ENCODE measurements around the gene FRMD3.
A peak's percentile ranks its signal among the peaks of the same experiment; 100 is the strongest.

Gene FRMD3

DNA sequence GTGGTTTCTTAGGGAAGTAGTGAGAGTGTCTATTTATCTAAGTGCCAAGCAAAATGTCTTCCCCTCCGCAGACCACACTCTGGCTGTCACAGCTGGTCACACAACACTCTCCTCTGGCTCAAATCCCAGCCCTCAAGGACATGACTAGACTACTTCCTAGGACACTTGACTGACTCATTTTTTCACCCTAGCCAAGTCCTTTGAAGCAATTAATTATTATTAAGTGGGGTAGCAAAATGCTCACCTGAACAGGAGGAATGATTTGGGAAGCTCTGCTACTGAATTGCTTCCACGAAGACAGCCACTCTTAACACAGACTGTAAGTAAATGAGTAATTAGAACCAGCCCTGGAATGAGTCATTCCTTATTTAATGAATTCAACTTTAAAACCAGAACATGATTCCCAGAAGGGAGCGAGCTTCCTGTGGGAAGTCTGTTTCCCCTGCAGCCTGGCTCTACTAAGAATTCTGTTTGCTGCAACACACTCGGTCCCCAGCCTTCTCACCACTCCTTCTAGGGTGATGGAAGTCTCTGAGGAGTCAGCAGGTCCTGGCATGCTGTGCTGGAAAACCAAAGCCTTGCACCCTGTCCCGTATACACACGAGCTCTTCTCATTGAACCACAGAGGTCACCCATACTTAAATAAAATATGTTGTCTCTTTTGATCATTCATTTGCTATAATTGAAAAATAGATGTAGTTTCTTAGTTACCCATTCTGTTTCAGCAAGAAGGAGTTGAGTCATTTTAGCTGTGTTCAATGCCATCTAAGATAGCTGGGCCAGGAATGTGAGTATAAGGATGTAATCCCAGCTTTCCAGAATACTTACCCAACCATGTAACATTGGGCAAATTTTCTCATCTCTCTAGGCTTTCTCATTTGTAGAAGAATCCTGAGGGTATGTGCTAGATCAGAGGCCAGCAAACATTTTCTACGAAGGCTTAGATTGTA lies 256.6 kb downstream of the FRMD3 start:
- TF ChIP-seq, protein P1, sequence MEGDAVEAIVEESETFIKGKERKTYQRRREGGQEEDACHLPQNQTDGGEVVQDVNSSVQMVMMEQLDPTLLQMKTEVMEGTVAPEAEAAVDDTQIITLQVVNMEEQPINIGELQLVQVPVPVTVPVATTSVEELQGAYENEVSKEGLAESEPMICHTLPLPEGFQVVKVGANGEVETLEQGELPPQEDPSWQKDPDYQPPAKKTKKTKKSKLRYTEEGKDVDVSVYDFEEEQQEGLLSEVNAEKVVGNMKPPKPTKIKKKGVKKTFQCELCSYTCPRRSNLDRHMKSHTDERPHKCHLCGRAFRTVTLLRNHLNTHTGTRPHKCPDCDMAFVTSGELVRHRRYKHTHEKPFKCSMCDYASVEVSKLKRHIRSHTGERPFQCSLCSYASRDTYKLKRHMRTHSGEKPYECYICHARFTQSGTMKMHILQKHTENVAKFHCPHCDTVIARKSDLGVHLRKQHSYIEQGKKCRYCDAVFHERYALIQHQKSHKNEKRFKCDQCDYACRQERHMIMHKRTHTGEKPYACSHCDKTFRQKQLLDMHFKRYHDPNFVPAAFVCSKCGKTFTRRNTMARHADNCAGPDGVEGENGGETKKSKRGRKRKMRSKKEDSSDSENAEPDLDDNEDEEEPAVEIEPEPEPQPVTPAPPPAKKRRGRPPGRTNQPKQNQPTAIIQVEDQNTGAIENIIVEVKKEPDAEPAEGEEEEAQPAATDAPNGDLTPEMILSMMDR (IDR thresholded peaks at IDR 0.05; ENCODE audit: insufficient read depth, low read depth, low read length, missing control alignments): no peak
- DNase-seq (ENCODE audit: low read depth): peak; percentile 68
- no peak overlapping the region for H3K4me3 ChIP-seq (ENCODE audit: low read length)

DNA sequence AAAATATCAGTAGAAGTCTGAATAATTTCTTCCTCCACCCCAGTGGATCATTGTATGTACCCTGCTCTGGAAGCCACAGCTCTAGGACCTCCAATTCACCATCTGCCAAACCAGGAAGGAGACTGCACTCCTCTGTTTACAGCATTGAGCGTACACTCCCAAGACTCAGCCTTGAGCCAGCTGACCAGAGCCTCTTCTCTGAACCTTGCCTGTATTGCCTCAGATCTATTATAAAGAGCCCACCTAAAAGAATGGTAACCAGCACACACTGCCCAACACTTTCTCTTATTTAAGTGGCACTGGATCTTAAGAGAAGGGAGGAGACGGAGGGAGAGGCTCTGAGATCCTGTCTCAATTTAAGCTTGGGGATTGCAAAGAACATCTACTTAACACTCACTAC lies 257.4 kb downstream of the FRMD3 start:
- no peak overlapping the region for H3K4me3 ChIP-seq (ENCODE audit: low read length)
- TF ChIP-seq, protein P1 (IDR thresholded peaks at IDR 0.05; ENCODE audit: insufficient read depth, low read depth, low read length, missing control alignments): no peak
- no peak for DNase-seq (ENCODE audit: low read depth)

DNA sequence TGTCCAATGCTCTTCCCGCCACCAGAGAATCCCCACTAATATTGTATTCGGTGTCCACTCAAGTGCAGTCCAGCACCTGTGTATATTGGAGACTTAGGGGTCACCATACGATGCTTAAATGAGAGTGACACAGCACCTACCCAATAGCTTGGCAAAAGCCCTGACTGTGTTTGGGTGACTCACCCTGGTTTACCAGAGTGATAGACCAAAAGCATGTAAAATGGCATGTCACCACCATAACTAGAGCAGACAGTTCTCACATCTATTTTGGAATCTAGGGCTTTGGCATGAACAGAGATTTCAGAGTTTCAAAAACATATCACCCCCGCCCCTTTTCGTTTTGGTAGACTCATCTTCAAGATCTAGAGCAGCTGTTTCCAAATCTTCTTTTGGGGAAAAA lies 257.9 kb downstream of the FRMD3 start:
- TF ChIP-seq, protein P1 (IDR thresholded peaks at IDR 0.05; ENCODE audit: insufficient read depth, low read depth, low read length, missing control alignments): no peak
- no peak overlapping the region for H3K4me3 ChIP-seq (ENCODE audit: low read length)
- DNase-seq (ENCODE audit: low read depth): peak; percentile 49

DNA sequence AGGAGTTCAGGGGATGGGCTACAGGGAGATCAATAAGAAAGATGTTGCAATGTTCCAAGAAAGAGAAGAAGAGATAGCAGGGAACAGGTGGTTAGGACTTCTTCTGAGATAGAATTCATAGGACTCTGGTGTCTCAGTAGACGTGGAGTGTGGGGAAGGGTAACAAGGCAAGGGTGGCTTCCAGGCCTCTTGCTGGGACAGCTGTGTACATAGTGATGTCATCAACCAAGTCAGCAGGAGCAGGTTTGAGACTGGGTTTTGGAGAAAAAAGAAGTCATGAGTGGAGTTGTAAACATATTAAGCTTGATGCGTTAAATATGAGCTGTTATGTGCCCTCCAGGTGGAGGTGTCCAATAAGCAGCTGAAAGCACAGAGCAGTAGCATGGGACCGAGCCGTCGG lies 263.4 kb downstream of the FRMD3 start:
- no peak overlapping the region for H3K4me3 ChIP-seq (ENCODE audit: low read length)
- TF ChIP-seq, protein P1 (IDR thresholded peaks at IDR 0.05; ENCODE audit: insufficient read depth, low read depth, low read length, missing control alignments): no peak
- no peak for DNase-seq (ENCODE audit: low read depth)

DNA sequence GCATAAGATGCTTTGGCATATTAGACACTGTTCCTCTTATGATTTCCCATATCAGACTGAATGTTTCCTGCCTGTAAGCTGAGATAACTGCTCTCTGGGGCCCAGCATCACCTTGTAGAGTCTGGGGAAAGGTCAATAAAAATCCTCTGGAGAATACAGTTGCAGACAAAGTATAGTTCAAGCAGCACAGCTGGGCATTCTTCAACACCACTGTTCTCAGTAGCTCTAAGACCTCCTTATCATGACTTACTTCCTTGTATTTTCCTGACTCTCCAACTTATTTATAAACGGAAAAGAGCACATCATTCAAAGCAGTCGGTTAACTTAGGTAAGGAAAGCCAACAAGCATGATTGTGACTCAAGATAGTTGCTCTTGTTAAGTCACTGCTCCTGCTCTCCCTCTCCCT lies 266.5 kb downstream of the FRMD3 start:
- no peak overlapping the region for H3K4me3 ChIP-seq (ENCODE audit: low read length)
- TF ChIP-seq, protein P1 (IDR thresholded peaks at IDR 0.05; ENCODE audit: insufficient read depth, low read depth, low read length, missing control alignments): no peak
- no peak for DNase-seq (ENCODE audit: low read depth)

DNA sequence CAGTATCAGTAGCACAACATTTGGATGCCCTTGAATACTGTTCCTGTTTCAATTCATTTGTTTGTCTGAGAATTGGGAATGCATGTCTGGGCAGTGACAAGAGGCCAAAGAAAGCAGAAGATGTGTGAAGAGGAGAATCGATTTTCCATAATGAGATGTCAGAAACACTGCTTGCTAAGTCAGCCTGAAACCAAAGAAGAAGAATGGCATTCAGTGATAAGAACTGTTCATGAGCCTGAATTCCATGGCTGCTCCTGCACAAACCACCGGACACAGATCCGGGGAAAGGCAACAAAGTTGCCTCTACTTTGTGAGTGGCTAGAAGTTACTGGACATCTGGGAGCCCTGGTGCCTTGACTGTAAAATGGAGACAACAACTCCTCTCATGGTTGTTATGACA lies 268.1 kb downstream of the FRMD3 start:
- TF ChIP-seq, protein P1 (IDR thresholded peaks at IDR 0.05; ENCODE audit: insufficient read depth, low read depth, low read length, missing control alignments): no peak
- H3K4me3 ChIP-seq (ENCODE audit: low read length): no peak overlapping the region
- no peak for DNase-seq (ENCODE audit: low read depth)

DNA sequence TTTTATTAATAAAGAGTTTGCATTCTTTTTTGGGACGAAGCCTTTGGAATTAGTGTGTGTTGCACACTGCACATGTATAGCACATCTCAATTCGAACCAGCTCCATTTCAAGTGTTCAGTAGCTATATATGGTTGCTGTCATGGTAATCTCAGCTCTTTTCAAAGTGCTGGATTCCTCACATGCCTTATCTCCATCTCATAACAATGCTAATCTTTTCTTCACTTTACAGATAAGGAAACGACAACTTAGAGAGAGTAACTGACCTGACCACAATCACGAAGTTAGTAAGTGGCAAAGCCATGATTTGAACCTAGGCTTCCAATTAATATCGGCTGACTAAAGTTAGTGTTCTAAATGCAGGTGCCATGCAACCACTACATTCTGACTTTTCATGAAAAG lies 270.5 kb downstream of the FRMD3 start:
- no peak overlapping the region for H3K4me3 ChIP-seq (ENCODE audit: low read length)
- TF ChIP-seq, protein P1 (IDR thresholded peaks at IDR 0.05; ENCODE audit: insufficient read depth, low read depth, low read length, missing control alignments): no peak
- no peak for DNase-seq (ENCODE audit: low read depth)

Data from epithelial cell of esophagus (primary cell).